ENCODE measurements around the gene RAPGEF3. TPM values are rescaled to one million over a fixed set of nuclear protein-coding genes. Genes with fewer than 3 reads are reported as not detected.

The RAPGEF3 gene
- total RNA-seq, 1 donor from 2014 or later: 9.0 TPM

- DNase-seq: no peak
Observed at GRCh38 chr12:47790676-47791350, 32.1 kb upstream of the RAPGEF3 start.

- no peak for DNase-seq
Observed at GRCh38 chr12:47789712-47790489, 31.2 kb upstream of the RAPGEF3 start.

GRCh38 chr12:47789141-47789540, 30.5 kb upstream of the RAPGEF3 start:
- DNase-seq: no peak

GRCh38 chr12:47787596-47788319, 29.1 kb upstream of the RAPGEF3 start:
- DNase-seq: no peak

- no peak for DNase-seq
Observed at GRCh38 chr12:47786662-47787280, 28.1 kb upstream of the RAPGEF3 start.

GRCh38 chr12:47785887-47786661, 27.4 kb upstream of the RAPGEF3 start:
- no peak for DNase-seq

- no peak for DNase-seq
Observed at GRCh38 chr12:47785036-47785886, 26.6 kb upstream of the RAPGEF3 start.

- DNase-seq: no peak
Observed at GRCh38 chr12:47783821-47784819, 25.4 kb upstream of the RAPGEF3 start.

GRCh38 chr12:47783024-47783755, 24.5 kb upstream of the RAPGEF3 start:
- no peak for DNase-seq

GRCh38 chr12:47782372-47782770, 23.7 kb upstream of the RAPGEF3 start:
- DNase-seq: no peak

- DNase-seq: no peak
Observed at GRCh38 chr12:47781479-47782371, 23.0 kb upstream of the RAPGEF3 start.

- no peak for DNase-seq
Observed at GRCh38 chr12:47779943-47780504, 21.3 kb upstream of the RAPGEF3 start.

- peak; percentile 84 for DNase-seq
Observed at GRCh38 chr12:47779301-47779942, 20.7 kb upstream of the RAPGEF3 start.

- no peak for DNase-seq
Observed at GRCh38 chr12:47778881-47779280, 20.2 kb upstream of the RAPGEF3 start.

- peak; percentile 89 for DNase-seq
Observed at GRCh38 chr12:47777741-47778558, 19.3 kb upstream of the RAPGEF3 start.

GRCh38 chr12:47777151-47777550, 18.5 kb upstream of the RAPGEF3 start:
- no peak for DNase-seq

Measured in occipital lobe (tissue), 2 donors.